Measurements from ENCODE around the gene HECA.

- TF ChIP-seq CTCF (conservative IDR thresholded peaks at IDR 0.05): no peak
- no peak for TF ChIP-seq EZH2 (IDR thresholded peaks at IDR 0.05; ENCODE audit: low read depth)
These were observed 59.9 kb downstream of the HECA start for GRCh38 chr6:139194740-139195139.

All from PC-9 (cell line).